ENCODE results near the gene CFAP61.

The CFAP61 gene

DNA sequence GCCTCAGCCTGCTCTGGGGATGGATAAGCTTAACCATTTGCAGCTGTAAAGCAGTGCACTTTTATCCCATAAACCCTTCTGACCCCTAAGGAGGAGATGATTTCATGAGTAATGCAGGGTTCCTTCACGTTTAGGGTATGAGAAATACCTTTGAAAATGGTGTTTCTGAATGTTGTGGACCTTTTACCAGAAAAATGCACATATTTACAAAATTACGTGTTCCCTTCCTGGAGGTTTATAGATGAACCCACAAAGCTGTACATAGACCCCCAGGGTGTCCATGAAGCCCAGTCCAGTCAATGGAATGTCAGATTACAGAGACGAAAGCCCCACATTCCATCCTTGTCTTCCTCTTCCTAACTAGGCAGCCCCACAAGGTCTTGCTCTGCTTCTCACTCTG is 237.0 kb downstream of the CFAP61 start:
- DNase-seq: no peak

DNA sequence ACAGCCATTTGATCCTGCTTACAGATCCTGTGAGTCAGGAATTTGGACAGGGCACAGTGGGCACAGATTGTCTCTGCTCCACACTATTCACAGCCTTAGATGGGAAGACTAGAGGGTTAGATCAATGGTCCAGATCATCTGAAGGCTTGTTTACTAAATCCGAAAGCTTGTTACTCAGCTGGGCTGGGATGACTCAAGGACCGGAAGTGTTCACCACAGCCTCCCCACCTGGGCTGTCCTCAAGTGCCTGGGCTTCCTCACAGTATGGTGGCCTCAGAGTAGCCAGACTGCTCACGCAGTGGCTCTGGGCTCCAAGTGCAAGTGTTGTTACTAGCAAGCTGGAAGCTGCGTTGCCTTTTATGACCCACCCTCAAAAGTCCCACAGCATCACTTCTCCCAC is 240.1 kb downstream of the CFAP61 start:
- DNase-seq: no peak

DNA sequence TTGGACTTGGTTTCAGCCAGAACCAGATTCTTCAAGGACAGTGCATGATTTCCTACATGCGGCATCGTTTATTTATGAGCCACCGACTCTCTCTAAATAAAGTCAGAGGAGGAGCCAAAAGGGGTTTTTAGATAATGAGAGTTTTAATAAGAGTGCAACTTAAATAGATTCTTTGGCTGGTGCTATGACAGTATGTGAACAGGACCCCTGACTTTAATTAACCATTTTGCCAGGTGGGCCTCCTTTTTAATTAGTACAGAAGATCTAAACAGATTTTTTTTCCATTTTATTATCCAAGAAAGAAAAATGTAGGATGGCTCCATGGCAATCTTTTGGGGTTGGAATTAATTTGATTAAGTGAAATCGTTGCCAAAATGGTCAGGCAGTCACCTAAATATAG is 240.8 kb downstream of the CFAP61 start:
- DNase-seq: no peak

DNA sequence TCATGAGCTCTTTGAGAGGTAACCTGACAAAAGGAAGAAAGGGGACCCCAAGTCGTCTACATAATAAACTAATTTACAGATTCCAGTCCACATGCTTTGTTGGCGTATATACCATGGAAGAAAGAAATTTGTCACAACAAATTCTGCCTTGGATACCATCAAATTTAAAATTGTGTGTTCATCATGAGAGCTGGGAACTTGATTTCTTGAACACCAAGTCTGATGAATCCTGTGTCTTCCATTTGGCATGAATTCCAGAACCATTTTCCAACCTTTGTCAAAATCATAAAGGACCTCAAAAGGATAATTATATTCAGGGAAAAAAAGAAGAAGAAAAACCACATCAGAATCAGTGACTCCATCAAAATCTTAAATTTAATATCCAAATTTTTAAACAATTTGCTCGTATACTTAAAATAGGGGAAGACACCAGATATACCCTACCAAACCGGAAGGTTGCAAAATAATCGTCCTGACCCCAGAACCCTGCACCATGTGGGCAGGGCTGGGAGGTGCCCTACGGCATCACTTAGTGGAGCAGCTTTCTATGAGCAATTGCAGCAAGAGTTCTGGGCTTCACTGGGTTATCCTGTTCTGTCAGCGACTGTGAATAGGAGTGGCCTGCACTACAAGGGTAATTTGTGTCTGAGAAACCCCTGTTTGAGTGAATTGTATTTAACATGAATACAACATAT is 241.5 kb downstream of the CFAP61 start:
- no peak for DNase-seq

DNA sequence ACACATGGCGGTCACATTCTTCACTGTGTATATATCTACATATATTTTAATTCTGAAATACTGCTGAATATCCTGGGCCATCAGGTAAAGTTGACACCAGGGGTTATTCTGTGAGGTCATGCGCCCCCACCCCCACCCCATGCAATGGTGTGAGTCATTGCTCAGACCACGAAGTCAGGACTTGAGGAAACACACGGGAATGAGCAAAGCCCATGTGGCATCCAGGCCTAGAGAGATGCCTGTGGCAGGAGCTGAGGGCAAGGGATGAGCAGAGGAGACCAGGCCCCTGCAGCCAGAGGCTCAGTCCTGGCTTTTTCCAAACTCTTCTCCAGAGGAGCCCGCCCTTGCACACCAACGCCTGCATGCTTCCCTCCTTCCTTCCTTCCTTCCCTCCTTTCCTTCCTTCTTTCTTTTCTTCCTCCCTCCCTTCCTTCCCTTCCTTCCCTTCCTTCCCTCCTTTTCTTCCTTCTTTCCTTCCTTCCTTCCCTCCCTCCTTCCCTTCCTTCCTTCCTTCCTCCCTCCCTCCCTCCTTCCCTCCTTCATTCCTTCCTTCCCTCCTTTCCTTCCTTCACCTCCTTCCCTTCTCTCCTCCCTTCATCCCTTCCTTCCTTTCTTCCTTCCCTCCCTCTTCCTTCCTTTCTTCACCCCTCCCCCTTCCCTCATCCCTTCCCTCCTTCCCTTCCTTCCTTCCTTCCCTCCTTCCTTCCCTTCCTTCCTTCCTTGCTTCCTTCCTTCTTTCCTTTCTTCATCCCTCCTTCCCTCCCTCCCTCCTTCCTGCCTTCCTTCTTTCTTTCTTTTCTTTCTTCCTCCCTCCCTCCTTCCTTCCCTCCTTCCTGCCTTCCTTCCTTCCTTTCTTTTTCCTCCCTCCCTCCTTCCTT is 243.5 kb downstream of the CFAP61 start:
- DNase-seq: peak in 1 of 3 donors; percentile 12

DNA sequence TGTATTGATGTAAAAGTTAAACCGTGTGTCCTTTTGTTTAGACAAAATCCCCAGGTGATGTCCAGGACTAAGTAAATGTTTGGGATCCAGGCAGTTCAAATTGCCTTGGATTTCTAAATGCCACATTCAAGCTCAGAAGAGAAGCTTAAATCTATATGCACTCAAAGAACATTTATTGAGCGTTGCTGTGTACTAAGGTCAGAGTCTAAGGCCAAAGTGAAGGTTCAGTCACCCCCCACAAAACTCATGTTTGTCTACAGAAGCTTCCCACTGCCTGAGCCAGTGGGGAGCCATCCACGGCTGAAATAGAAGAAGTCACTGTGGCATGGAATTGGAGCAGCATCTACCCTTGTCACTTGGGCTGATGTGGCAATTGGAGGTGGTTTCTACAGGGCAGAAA is 244.8 kb downstream of the CFAP61 start:
- no peak for DNase-seq

DNA sequence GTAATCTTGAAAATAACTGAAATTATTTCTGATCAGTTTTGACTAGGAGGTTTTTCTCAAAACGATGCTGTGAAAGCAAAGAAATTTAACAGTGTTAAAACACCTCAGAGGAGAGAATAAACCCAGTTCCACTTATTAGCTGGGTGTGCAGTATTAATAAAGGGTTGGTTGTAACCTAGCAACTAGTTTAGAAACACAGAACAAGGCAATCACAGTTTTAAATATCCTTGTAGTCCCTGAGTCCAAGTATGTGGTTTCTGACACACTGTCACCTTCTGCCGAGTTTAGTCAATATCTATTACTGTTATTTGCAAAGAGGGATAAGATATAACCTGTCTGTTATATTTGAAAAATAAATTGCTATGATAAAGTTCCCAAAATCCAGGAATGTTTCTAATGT is 245.4 kb downstream of the CFAP61 start:
- no peak for DNase-seq

DNA sequence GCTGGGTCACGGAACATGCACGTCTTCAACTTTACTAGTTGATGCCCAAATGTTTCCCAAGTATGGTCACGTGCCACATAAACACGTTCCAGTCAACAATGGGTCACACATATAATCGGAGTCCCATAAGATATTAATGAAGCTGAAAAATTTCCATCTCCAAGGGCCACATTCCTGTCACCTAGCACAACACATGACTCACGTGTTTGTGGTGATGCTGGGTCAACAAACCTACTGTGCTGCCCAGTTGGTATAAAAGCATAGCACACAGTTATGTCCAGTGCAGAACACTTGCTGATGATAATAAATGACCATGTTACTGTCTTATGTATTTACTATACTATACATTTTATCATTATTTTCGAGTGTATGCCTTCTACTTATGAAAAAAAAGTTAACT is 247.6 kb downstream of the CFAP61 start:
- DNase-seq: no peak

DNA sequence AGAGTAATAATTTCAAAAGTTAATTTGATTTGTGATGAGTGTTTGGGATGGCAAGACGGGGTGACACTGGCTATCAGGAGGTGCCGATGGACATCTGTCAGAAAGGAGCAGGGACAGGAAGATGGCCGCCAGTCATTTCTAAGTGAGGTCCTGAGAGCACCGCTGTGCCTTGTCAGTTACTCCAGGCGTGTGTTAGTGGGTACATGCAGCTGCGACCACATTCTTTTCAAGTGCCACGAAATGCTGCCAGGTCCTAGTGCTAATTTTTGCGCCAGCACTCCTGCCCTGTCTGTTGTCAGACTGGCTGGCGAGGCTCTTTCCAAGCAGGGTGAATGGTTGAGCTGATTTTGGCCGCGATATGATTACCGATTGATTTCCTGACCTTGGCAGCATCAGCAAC is 251.0 kb downstream of the CFAP61 start:
- DNase-seq: no peak

DNA sequence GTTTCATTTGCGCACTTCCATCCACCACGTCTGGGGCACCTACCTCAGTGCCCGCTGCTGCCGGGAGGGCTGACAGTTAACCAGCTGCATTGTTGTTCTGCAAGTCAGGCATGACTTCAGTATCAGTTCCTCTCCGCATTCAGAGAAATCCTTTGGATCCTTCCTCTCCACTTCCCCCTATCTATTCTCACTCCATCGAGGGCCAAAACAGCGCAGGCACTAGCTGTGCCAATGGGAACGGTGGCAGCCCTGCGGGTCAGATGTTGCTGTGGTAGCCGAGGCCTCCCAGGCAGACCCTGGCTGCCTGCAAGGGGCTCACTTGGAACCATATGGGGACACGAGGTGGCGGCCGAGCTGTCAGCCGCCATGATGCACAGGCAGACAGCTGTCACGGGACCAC is 251.4 kb downstream of the CFAP61 start:
- DNase-seq: peak; percentile 48 to 61 (median 60)

DNA sequence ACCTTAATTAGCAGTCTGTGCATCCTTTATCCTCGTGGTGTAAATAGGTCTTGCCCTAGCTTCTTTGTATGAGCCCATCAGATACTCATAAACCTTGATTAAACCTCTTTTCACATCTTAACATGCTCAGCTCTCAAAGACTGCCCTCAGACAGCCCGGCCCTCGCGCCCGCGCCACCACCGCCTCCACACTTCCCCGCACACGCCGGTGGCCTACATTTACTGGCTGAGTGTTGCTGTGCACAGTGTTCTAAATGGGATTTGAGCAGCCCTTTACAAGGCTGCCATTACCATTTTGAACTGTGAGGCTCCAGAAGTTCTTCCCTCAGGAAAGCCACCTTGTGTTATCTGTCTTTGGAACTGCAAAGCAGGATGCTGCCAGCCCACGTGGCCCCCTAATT is 252.6 kb downstream of the CFAP61 start:
- DNase-seq: no peak

DNA sequence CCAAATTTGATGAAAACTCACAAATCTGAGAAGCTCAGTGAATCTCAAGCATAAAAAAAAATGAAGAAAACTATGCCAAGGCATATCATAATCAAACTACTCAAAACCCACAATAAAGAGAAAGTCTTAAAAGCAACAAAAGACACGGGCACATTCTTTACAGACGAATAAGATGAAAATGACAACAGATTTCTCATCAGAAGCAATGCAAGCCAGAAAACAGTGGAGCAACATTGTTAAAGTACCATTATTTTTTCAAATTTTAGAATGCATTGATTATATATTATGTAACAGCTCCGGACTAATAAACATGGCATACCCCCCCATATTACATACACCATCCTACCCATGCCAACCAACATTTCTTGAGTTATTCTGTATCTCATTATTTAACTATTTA is 260.2 kb downstream of the CFAP61 start:
- DNase-seq: no peak

DNA sequence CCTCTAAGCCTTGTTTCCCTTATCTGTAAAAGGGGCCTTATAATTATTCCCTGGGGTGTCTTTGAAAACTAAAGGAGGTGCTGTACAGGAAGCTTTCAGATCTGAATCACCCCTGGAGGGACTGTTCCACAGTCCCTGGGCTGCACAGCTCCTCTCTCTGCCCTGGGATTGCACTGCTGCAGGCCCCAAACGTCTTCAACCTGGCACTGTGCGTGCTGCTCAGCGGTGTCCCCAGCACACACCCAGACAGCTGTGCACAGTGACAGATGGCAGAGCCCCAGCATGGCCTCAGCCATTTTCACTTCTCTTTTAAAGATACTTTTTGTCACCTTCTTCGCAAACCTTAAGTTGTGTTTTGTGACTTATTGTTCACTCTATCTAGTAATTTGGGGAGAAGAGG is 264.9 kb downstream of the CFAP61 start:
- peak in 1 of 3 donors; percentile 8 for DNase-seq

DNA sequence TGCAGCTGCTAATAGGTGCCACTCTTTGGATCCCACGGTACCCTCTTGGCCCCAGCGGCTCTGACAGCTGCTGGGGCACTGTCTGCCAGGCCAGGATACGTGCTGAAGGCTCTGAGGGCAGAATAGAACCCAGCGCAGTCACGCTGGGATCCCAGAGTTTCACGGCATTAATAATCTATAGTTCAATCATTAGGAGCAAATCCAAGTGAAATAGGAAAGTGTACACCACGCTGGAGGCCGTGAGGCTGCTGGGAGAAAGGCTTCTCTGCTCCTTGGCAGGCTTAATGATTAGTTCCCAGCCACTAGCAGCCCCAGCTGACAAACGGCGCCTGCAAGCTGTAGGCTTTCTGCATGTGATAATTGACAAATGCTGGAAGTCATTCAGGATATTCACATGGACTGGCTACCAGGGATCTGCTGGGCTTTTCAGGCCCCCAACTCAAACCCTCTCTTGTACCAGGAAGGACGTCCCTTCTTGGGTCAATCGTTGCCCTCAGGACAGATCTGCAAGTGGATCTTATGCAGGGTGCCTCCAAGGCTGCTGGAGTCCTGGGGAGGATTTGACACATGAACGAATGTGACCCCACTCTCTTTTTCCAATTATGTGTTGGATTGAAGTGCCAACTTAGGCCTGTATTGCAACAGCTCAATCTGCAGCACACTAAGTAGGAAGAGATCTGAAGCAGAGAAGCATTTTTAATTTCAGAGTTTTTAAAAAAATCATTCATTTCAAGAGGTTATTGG is 265.5 kb downstream of the CFAP61 start:
- no peak for DNase-seq

DNA sequence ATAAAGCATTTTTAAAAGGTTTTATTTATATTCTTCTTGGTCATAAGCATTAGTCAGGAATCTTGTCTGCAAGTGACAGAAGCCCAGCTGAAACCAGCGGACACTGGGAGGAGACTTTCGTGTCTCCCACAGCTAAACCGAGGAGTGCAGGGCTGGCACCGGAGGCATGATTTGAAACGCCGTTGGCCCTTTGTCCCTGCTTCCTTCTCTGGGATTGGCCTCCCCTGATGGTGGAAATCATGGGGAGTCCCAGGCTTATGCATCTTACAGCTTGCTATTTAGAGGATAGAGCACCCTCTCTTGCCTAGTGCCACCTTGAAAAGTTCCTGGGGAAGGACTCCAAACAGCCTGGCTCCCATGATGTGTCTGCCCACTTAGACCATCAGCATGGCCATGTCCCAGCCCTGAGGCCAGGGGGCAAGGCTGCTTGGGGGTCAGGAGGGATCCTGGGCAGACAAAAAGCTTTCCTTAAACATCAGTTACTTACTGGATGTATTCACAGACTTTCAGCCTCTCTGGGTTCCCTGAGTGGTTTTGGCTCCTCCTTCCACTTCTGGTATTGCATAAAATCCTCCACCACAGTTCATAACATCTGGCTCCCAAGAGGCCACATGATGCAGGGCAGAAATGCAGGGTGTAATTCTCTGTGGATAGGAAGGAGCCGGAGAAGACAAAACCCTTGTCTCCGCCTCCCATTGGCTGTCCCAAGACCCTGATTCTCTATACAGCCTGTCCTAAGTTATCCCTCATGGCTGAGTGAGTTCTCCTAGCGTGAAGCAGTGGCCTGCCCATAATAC is 266.2 kb downstream of the CFAP61 start:
- peak; percentile 48 to 66 (median 51) for DNase-seq

DNA sequence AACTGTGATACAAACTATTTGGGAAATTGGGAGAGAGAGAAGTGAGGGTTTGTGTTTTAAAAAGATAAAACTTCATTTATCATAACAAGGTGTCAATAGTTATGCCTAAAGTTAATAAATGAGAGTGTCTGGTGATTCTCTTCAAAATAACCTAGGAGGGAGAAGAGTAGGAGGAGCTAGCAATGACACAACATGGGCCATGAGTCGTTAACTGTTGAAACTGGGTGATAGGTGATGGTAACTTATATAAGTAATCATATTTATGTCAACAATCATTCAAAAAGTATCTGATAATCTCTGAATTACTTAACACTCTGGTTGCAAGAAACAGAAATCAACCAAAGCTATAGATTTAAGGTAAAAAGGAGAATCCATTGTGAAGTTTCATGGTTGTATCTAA is 268.8 kb downstream of the CFAP61 start:
- DNase-seq: peak in 2 of 3 donors; percentile 35 to 38

DNA sequence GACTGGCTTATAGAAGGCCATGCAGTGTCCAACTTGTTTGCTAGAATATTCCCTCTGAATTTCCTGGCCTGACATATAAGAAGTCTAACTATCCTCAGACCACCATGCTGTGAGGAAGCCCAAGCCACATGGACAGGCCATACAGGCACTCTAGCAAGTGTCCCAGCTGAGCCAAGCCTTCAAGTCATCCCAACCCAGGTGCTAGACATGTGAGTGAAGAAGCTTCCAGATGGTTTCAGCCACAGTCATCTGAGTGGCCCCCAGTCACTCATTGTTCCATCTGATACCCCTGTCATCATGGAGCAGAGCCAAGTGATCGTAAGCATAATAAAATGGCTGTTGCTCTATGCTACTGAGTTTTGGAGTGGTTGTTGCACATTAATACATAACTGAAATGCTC is 269.6 kb downstream of the CFAP61 start:
- DNase-seq: no peak

DNA sequence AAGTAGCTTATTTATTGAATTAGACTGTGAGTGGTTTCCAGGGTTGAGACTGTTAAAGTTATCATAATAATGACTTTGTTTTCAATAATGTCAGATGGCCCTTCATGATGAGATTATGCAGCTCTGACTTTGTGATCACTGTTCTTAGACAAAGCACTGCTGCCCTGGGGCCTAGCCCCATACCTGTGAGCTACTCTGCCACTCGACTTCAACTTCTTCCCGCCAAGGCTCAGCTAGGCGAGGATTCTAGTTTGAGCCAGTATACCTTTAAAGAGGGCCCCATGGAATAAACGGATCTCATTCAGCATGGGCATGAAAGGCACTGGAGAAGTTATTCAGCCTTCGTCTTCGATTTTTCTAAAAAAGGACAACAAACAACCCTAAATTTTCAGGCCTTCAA is 270.6 kb downstream of the CFAP61 start:
- no peak for DNase-seq

DNA sequence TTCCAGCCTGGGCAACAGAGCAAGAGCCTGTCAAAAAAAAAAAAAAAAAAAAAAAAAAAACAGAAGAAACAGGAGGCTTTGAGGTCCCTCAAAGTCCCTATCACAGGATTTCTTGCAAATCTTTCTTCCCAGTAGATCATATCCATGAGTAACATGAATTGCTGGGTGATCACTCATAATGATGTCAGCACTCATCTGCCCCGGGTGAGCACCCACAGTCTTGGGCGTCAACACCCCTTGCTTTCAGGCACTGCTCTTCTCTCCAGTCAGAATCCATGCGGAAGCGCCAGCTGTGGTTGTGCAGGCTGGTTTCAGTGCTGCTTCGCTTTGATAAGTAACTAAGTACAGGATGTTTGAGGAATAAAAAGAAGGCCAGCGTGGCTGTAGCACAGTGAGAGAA is 275.4 kb downstream of the CFAP61 start:
- peak; percentile 80 to 89 (median 82) for DNase-seq

DNA sequence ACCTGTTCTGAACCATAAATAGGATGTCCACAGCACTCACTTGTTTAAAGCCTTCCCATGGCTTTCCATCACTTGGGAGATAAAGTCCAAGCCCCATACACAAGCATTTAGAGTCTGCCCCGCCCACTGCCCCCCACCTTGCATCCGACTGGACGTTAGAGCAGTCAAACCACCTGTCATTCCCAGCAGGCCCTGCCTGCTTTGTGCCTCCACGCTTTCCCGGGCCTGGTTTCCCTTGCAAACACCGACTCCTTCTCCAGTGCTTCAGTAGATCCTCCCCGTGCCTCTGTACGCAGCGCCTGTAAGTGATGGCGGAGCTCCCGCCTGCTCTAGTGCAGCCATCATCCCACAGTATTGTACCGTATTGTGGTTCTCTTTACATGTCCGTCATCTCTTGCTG is 277.2 kb downstream of the CFAP61 start:
- no peak for DNase-seq

DNA sequence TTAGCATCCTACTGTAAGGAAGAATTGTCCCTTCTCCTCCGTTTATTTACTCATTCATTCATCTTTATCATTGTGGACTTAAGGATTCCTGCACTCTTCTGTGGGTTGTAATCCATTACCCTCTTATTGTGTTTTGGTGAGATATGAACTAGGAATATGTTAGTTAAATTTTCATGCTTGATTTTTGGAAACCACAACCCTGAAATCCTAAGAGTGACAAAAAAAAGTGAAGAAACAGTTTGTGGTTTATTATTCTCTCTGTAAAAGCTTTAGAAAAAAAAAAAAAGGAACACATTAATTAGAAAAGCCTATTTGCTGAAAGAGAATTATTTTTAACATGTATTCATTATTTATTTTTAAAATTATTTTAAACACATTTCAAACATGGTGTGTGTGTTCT is 278.8 kb downstream of the CFAP61 start:
- DNase-seq: no peak

DNA sequence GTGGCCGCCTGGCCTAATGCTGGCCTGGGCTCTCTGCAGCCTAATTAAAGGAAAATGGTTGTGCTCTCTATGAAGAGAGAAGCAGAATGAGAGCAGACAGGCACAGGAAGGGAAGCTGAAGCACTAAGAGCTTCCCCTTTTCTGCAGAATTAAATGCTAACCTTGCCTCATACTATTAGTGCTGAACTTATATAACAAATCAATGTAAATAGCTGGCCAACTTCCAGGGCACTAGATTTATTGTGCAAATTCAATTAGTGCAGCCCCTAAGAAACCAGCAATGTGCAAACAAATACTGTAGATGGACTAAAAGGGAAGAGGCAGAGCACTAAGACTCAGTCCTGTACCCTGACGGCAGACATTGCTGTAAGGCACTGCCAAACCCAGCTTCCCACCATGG is 279.5 kb downstream of the CFAP61 start:
- DNase-seq: peak; percentile 48 to 58 (median 50)

DNA sequence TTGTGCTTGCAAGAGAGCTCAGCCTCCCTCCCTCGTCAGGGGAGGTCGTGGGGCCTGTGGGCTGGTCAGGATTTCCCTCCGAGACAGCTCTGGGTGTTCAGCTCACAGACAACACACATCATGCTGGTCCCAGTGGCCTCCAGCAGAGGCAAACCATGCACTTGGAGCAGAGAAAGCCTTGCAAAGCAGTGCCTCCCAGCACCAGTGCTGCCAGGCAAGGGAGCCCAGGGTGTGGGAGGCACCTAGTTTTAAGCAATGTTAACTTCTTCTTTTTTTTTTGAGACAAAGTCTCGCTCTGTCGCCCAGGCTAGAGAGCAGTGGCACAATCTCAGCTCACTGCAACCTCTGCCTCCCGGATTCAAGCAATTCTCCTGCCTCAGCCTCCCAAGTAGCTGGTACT is 281.5 kb downstream of the CFAP61 start:
- DNase-seq: peak; percentile 73 to 78 (median 76)
